HepG2 (cell line): ENCODE measurements around the gene RGS19. TPM values are rescaled to one million over a fixed set of nuclear protein-coding genes. Genes with fewer than 3 reads are reported as not detected.

ENCODE experiments used
- FIP1L1 ChIP-seq: fragments of 200-400 bp; formaldehyde crosslinking; IDR thresholded peaks from 2 replicates; pipeline ENCODE4 v1.6.1; 2018; ENCODE audit warnings: low read depth, mild to moderate bottlenecking, low read length, moderate library complexity, borderline replicate concordance; ENCODE audit not compliant: insufficient read depth
- HMG20B ChIP-seq: conservative IDR thresholded peaks from 2 replicates; pipeline ENCODE4 v1.6.1; 2016; ENCODE audit warnings: missing genetic modification reagents, missing compliant biosample characterization
- HNF1A ChIP-seq, 2 experiments: sonication (generic) in 1 of 2; formaldehyde crosslinking in 1 of 2; IDR thresholded peaks; 2 replicates each; pipeline versions ENCODE4 v1.4.0 to v1.6.1; 2016 to 2020; ENCODE audit warnings: borderline replicate concordance in 1 of 2, low read depth in 1 of 2, mild to moderate bottlenecking in 1 of 2, missing genetic modification reagents in 1 of 2
- NBN ChIP-seq: fragments of 450-650 bp; conservative IDR thresholded peaks from 2 replicates; pipeline ENCODE4 v1.6.1; 2017
- NFIC ChIP-seq: IDR thresholded peaks from 2 replicates; pipeline ENCODE4 v1.6.1; 2012; ENCODE audit warnings: mild to moderate bottlenecking, low read length, inconsistent platforms
- NKX3-1 ChIP-seq: sonication (generic); formaldehyde crosslinking; IDR thresholded peaks from 2 replicates; pipeline ENCODE4 v1.5.0; 2020; ENCODE audit warnings: missing genetic modification reagents
- SNRNP70 ChIP-seq: fragments of 200-400 bp; formaldehyde crosslinking; IDR thresholded peaks from 2 replicates; pipeline ENCODE4 v1.6.1; 2017; ENCODE audit warnings: mild to moderate bottlenecking, low read depth, low read length, moderate library complexity
- SP2 ChIP-seq: sonication (generic); formaldehyde crosslinking; IDR thresholded peaks from 2 replicates; pipeline ENCODE4 v1.5.1; 2020; ENCODE audit warnings: mild to moderate bottlenecking, missing genetic modification reagents
- SRSF4 ChIP-seq: fragments of 200-400 bp; formaldehyde crosslinking; IDR thresholded peaks from one replicate; pipeline ENCODE4 v1.6.1; 2018; ENCODE audit warnings: mild to moderate bottlenecking, low read depth, low read length, moderate library complexity; ENCODE audit not compliant: poor library complexity, severe bottlenecking
- STAG1 ChIP-seq: sonication (generic); formaldehyde crosslinking; IDR thresholded peaks from 2 replicates; pipeline ENCODE4 v1.4.0; 2020; ENCODE audit warnings: missing genetic modification reagents
- THYN1 ChIP-seq: sonication (generic); formaldehyde crosslinking; IDR thresholded peaks from 2 replicates; pipeline ENCODE4 v1.8.1; 2023; ENCODE audit warnings: low read depth, mild to moderate bottlenecking, moderate library complexity, missing genetic modification reagents, borderline replicate concordance
- ZFP90 ChIP-seq: sonication (generic); formaldehyde crosslinking; IDR thresholded peaks from 2 replicates; pipeline ENCODE4 v1.8.0; 2022; ENCODE audit warnings: missing genetic modification reagents, mild to moderate bottlenecking, inconsistent platforms, borderline replicate concordance
- ZNF30 ChIP-seq: sonication (generic); formaldehyde crosslinking; IDR thresholded peaks from 2 replicates; pipeline ENCODE4 v1.5.0; 2020; ENCODE audit warnings: mild to moderate bottlenecking, missing genetic modification reagents
- ZNF317 ChIP-seq: sonication (generic); formaldehyde crosslinking; IDR thresholded peaks from 2 replicates; pipeline ENCODE4 v1.5.0; 2020; ENCODE audit warnings: mild to moderate bottlenecking, missing genetic modification reagents
- ZNF782 ChIP-seq: sonication (generic); formaldehyde crosslinking; IDR thresholded peaks from 2 replicates; pipeline ENCODE4 v1.4.0; 2020; ENCODE audit warnings: missing genetic modification reagents, mild to moderate bottlenecking, borderline replicate concordance
- ZSCAN29 ChIP-seq: sonication (generic); formaldehyde crosslinking; conservative IDR thresholded peaks from 2 replicates; pipeline ENCODE4 v1.4.0; 2020; ENCODE audit warnings: mild to moderate bottlenecking, missing genetic modification reagents
- ZSCAN31 ChIP-seq: sonication (generic); formaldehyde crosslinking; IDR thresholded peaks from 2 replicates; pipeline ENCODE4 v1.5.0; 2020; ENCODE audit warnings: low read depth, mild to moderate bottlenecking, missing genetic modification reagents
- polyA plus RNA-seq, 8 experiments: library from polyadenylated mRNA; depleted of rRNA in 3 of 8; stranded (reverse) in 7 of 8; unstranded in 1 of 8; fragments of >200 nt; fragmentation: Illumina TruSeq in 4 of 8; extraction: Trizol in 4 of 8; gene quantifications; 2 replicates each; pipeline versions ENCODE4 v1.2.1 to v1.2.3, GENCODE V29; 2011 to 2016; ENCODE audit warnings: low read depth in 4 of 8, missing spikeins in 1 of 8, mixed read lengths in 1 of 8; ENCODE audit not compliant: insufficient read depth in 1 of 8
- total RNA-seq, 5 experiments: library from RNA; depleted of rRNA; stranded (reverse); fragments of >200 nt; fragmentation: Illumina TruSeq; extraction: Trizol; gene quantifications; 2 replicates each; pipeline ENCODE4 v1.2.3, GENCODE V29; 2016; ENCODE audit warnings: low read depth in 1 of 5
- TF ChIP-seq, protein P1 (sequence below): sonication (generic); formaldehyde crosslinking; IDR thresholded peaks from 2 replicates; pipeline ENCODE4 v1.4.0; 2020; ENCODE audit warnings: missing genetic modification reagents
- TF ChIP-seq, protein P2 (sequence below): sonication (generic); formaldehyde crosslinking; IDR thresholded peaks from 2 replicates; pipeline ENCODE4 v1.4.0; 2020; ENCODE audit warnings: missing genetic modification reagents
- TF ChIP-seq, protein P3 (sequence below): sonication (generic); formaldehyde crosslinking; IDR thresholded peaks from 2 replicates; pipeline ENCODE4 v1.9.0; 2022; ENCODE audit warnings: missing genetic modification reagents, mild to moderate bottlenecking, borderline replicate concordance

Gene RGS19
- total and polyA plus RNA-seq, 2 of the 13 experiments (the other 11 are each of a cell fraction or from before 2014, with no cell fraction given) = 10.7 to 11.9 TPM

DNA sequence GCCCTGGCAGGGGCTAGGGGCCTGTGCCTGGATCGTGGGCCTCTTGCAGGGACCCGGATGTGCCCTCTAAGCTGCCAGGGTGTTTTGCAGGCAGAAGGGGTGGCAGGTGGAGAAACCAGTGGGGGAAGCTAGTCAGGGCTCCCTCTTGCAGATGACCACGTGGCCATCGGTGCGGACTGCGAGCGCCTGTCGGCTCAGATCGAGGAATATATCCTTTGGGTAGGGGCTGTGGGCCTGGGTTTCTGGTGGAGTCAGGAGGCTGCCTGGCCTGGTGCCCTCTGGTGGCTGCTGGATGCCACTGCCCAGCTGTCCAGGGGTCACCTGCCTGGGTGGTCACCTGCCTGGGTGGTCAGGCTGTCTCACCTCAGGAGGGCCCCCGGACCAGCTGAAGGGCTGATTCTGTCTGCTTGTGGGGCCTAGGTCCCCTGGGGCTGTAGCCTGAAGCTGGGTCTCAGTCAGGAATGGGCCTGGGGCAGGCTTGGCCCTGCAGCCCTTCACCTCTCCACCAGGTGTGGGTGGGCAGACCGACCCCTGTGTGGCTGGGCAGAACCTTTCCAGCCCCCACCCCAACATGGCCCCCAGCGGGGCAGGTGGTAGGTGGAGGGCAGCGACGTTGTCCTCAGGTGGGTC is 9.6 kb downstream of the RGS19 start (continued):
- TF ChIP-seq HNF1A (IDR thresholded peaks at IDR 0.05; ENCODE audit: low read depth) (no peak), HNF1A (CRISPR knock-in tag; IDR thresholded peaks at IDR 0.05; ENCODE audit: borderline replicate concordance) (peak; percentile 55; the same call in 1 of the 2 replicates), THYN1 (CRISPR knock-in tag) (no peak), NBN (no peak), ZFP90 (no peak), STAG1 (CRISPR knock-in tag) (peak; percentile 79), SP2 (no peak; the same call in 1 of the 2 replicates), SNRNP70 (no peak), ZSCAN31 (CRISPR knock-in tag) (no peak; the same call in 1 of the 2 replicates), ZNF317 (CRISPR knock-in tag) (peak; percentile 65; the same call in 1 of the 2 replicates), FIP1L1 (no peak), ZNF782 (CRISPR knock-in tag) (no peak), HMG20B (CRISPR knock-in tag) (no peak), NKX3-1 (no peak), SRSF4 (no peak), ZNF30 (no peak), ZSCAN29 (CRISPR knock-in tag) (no peak), NFIC (no peak)
- TF ChIP-seq, protein P1, sequence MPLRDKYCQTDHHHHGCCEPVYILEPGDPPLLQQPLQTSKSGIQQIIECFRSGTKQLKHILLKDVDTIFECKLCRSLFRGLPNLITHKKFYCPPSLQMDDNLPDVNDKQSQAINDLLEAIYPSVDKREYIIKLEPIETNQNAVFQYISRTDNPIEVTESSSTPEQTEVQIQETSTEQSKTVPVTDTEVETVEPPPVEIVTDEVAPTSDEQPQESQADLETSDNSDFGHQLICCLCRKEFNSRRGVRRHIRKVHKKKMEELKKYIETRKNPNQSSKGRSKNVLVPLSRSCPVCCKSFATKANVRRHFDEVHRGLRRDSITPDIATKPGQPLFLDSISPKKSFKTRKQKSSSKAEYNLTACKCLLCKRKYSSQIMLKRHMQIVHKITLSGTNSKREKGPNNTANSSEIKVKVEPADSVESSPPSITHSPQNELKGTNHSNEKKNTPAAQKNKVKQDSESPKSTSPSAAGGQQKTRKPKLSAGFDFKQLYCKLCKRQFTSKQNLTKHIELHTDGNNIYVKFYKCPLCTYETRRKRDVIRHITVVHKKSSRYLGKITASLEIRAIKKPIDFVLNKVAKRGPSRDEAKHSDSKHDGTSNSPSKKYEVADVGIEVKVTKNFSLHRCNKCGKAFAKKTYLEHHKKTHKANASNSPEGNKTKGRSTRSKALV (CRISPR knock-in tag) = no peak
- TF ChIP-seq, protein P2, sequence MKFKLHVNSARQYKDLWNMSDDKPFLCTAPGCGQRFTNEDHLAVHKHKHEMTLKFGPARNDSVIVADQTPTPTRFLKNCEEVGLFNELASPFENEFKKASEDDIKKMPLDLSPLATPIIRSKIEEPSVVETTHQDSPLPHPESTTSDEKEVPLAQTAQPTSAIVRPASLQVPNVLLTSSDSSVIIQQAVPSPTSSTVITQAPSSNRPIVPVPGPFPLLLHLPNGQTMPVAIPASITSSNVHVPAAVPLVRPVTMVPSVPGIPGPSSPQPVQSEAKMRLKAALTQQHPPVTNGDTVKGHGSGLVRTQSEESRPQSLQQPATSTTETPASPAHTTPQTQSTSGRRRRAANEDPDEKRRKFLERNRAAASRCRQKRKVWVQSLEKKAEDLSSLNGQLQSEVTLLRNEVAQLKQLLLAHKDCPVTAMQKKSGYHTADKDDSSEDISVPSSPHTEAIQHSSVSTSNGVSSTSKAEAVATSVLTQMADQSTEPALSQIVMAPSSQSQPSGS = peak; percentile 76; the same call in 1 of the 2 replicates
- TF ChIP-seq, protein P3, sequence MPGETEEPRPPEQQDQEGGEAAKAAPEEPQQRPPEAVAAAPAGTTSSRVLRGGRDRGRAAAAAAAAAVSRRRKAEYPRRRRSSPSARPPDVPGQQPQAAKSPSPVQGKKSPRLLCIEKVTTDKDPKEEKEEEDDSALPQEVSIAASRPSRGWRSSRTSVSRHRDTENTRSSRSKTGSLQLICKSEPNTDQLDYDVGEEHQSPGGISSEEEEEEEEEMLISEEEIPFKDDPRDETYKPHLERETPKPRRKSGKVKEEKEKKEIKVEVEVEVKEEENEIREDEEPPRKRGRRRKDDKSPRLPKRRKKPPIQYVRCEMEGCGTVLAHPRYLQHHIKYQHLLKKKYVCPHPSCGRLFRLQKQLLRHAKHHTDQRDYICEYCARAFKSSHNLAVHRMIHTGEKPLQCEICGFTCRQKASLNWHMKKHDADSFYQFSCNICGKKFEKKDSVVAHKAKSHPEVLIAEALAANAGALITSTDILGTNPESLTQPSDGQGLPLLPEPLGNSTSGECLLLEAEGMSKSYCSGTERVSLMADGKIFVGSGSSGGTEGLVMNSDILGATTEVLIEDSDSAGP (CRISPR knock-in tag) = peak; percentile 82; the same call in 1 of the 2 replicates
